ENCODE data around the gene GPRC5C.

- TF ChIP-seq CTCF (conservative IDR thresholded peaks at IDR 0.05) (no peak), ZFX (IDR thresholded peaks at IDR 0.05) (no peak)
Measured at GRCh38 chr17:74450231-74450630, 18.3 kb downstream of the GPRC5C start.
